Epithelial cell of proximal tubule (primary cell): Measurements from ENCODE around the gene LAMP5. TPM values are rescaled to one million over a fixed set of nuclear protein-coding genes. Genes with fewer than 3 reads are reported as not detected.

Source experiments
- DNase-seq: peaks from one replicate; pipeline ENCODE4 v3.0.0-alpha.2; 2011; ENCODE audit warnings: low read depth
- H3K4me3 ChIP-seq: 2 replicates; pipeline ENCODE4 v1.5.1; 2011; ENCODE audit warnings: low read depth, mild to moderate bottlenecking, low read length
- CTCF ChIP-seq: conservative IDR thresholded peaks from 2 replicates; pipeline ENCODE4 v1.5.1; 2012; ENCODE audit warnings: low read depth, mild to moderate bottlenecking, low read length
- total RNA-seq: library from RNA; depleted of rRNA; stranded (reverse); fragments of >200 nt; gene quantifications from 2 replicates; pipeline ENCODE4 v1.2.3, GENCODE V29; 2015

The LAMP5 gene
- total RNA-seq, 1 donor from 2014 or later: 0.06 TPM

- no peak for DNase-seq
- no peak overlapping the region for H3K4me3 ChIP-seq
These were observed 7.4 kb upstream of the LAMP5 start for GRCh38 chr20:9506964-9507369.

GRCh38 chr20:9507544-9508239 lies 6.7 kb upstream of the LAMP5 start:
- no peak overlapping the region for H3K4me3 ChIP-seq
- no peak for TF ChIP-seq CTCF
- DNase-seq: no peak

More at GRCh38 chr20:9506964-9507369, 7.4 kb upstream of the LAMP5 start:
- no peak for TF ChIP-seq CTCF

- DNase-seq: no peak
- TF ChIP-seq CTCF: no peak
- no peak overlapping the region for H3K4me3 ChIP-seq
These were observed 6.1 kb upstream of the LAMP5 start for GRCh38 chr20:9508240-9508661.

GRCh38 chr20:9508696-9509178 lies 5.7 kb upstream of the LAMP5 start:
- no peak for DNase-seq
- H3K4me3 ChIP-seq: no peak overlapping the region
- TF ChIP-seq CTCF: no peak

- no peak overlapping the region for H3K4me3 ChIP-seq
- no peak for DNase-seq
- TF ChIP-seq CTCF: no peak
These were observed 5.1 kb upstream of the LAMP5 start for GRCh38 chr20:9509246-9509645.

- no peak for DNase-seq
- H3K4me3 ChIP-seq: no peak overlapping the region
- no peak for TF ChIP-seq CTCF
These were observed 3.5 kb upstream of the LAMP5 start for GRCh38 chr20:9510911-9511310.

- TF ChIP-seq CTCF: no peak
- no peak for DNase-seq
- H3K4me3 ChIP-seq: no peak overlapping the region
These were observed 324 bp upstream of the LAMP5 start for GRCh38 chr20:9514072-9514460.
